ENCODE results near the gene SMCR8. TPM values are rescaled to one million over a fixed set of nuclear protein-coding genes. Genes with fewer than 3 reads are reported as not detected.

SMCR8 gene
- total RNA-seq, 1 experiment from 2014 or later, result 22.4 TPM

GRCh38 chr17:18327093-18327492 lies 12.0 kb downstream of the SMCR8 start:
- Histone ChIP-seq H3K4me2 (ENCODE audit: insufficient read depth, insufficient read length, low read length) (no peak overlapping the region), H2BK12ac (ENCODE audit: insufficient read length, low read depth, low read length) (no peak overlapping the region), H3K27ac (ENCODE audit: insufficient read length, low read depth, low read length) (no peak overlapping the region), H3K79me2 (ENCODE audit: insufficient read depth, low read length) (no peaks in the 10 kb centered on the region), H2AFZ (ENCODE audit: low read length) (no peak overlapping the region), H2BK15ac (ENCODE audit: low read depth, low read length) (no peak overlapping the region), H3K9me3 (ENCODE audit: control insufficient read depth, low read depth, low read length) (no peaks in the 10 kb centered on the region), H3K23ac (ENCODE audit: insufficient read length, low read depth, low read length) (no peak overlapping the region), H3K9ac (ENCODE audit: extremely low read depth, insufficient read length, low read length) (no peak overlapping the region), H3K23me2 (ENCODE audit: insufficient read length, low read depth, low read length, poor library complexity, severe bottlenecking) (no peaks in the 10 kb centered on the region), H3K27me3 (ENCODE audit: insufficient read depth, low read length) (no peaks in the 10 kb centered on the region), H2AK5ac (ENCODE audit: insufficient read length, low read length) (no peak overlapping the region), H3K4me1 (ENCODE audit: insufficient read depth, low read length) (no peaks in the 10 kb centered on the region), H3K4ac (ENCODE audit: low read depth, low read length) (no peak overlapping the region), H2BK20ac (ENCODE audit: low read depth, low read length, poor library complexity, severe bottlenecking) (no peak overlapping the region), H3K14ac (ENCODE audit: insufficient read depth, low read length) (no peak overlapping the region), H2BK5ac (ENCODE audit: insufficient read length, low read length) (no peak overlapping the region), H4K5ac (ENCODE audit: insufficient read length, low read depth, low read length) (no peak overlapping the region), H4K20me1 (ENCODE audit: control insufficient read depth, insufficient read depth, insufficient read length) (no peaks in the 10 kb centered on the region), H3K18ac (ENCODE audit: insufficient read length, low read depth, low read length) (no peak overlapping the region), H2BK120ac (ENCODE audit: low read depth, low read length, poor library complexity, severe bottlenecking) (no peak overlapping the region), H4K8ac (replicated peaks; ENCODE audit: insufficient read length, low read depth, low read length) (no peak overlapping the region), H4K91ac (ENCODE audit: insufficient read length, low read depth, low read length) (no peak overlapping the region), H3K56ac (ENCODE audit: insufficient read length, low read depth, low read length) (no peak overlapping the region), H3K79me1 (ENCODE audit: insufficient read depth, low read depth, low read length, poor library complexity, severe bottlenecking) (no peaks in the 10 kb centered on the region), H3T11ph (ENCODE audit: low read length) (no peak overlapping the region)
- Mint-ChIP-seq H3K27ac (peak overlapping the region in 1 of 3 experiments; percentile 66; a peak in 1 of 7 replicates), H3K4me3 (no peak overlapping the region), H3K9me3 (no peaks in the 10 kb centered on the region; a peak in 1 of 5 replicates), H3K27me3 (ENCODE audit: low read depth) (peaks cover 1% of the 10 kb centered on the region; the same call in 1 of the 2 replicates), H3K4me1 (no peaks in the 10 kb centered on the region), H3K36me3 (ENCODE audit: insufficient read depth in 1 of 3, low read depth in 3 of 3) (peaks cover 32 to 83% (median 55%) of the 10 kb centered on the region in 3 experiments)
- no peak for TF ChIP-seq CTCF (conservative IDR thresholded peaks at IDR 0.05)
- no CpG with 5 or more reads among the region's 2 CpGs for WGBS (ENCODE audit: extremely low coverage, insufficient read length, low lambda C conversion rate)
- DNase-seq, result no peak
